Endothelial cell of umbilical vein (primary cell): ENCODE measurements around the gene TOP2A.

Experiments
- CTCF ChIP-seq, 2 donors: IDR thresholded peaks; 1 replicate in 1 of 2; 2 replicates in 1 of 2; pipeline ENCODE4 v1.5.1; 2011; ENCODE audit warnings: low read length in 2 of 2, mild to moderate bottlenecking in 2 of 2, moderate library complexity in 2 of 2, control low read depth in 1 of 2, inconsistent platforms in 1 of 2, low read depth in 1 of 2; ENCODE audit not compliant: insufficient read depth in 1 of 2; ENCODE audit errors: extremely low read depth in 1 of 2
- EZH2 ChIP-seq: IDR thresholded peaks from 2 replicates; pipeline ENCODE4 v1.6.1; 2012; ENCODE audit warnings: borderline replicate concordance, low read depth, mild to moderate bottlenecking, moderate library complexity, low read length, inconsistent platforms; ENCODE audit not compliant: severe bottlenecking
- GATA2 ChIP-seq: IDR thresholded peaks from 2 replicates; pipeline ENCODE4 v1.7.0; 2011; ENCODE audit warnings: low read depth, mild to moderate bottlenecking, moderate library complexity, mixed read lengths, low read length; ENCODE audit not compliant: insufficient read length, insufficient read depth
- JUN ChIP-seq: IDR thresholded peaks from 2 replicates; pipeline ENCODE4 v1.6.1; 2011; ENCODE audit warnings: borderline replicate concordance, low read depth; ENCODE audit not compliant: insufficient read length, insufficient read depth
- MYC ChIP-seq: IDR thresholded peaks from one replicate; pipeline ENCODE4 v1.6.1; 2011; ENCODE audit warnings: mild to moderate bottlenecking, low read depth, low read length
- POLR2A ChIP-seq: IDR thresholded peaks from 2 replicates; pipeline ENCODE4 v1.6.1; 2012; ENCODE audit warnings: low read depth, mild to moderate bottlenecking, control low read depth, low read length
- POLR2AphosphoS5 ChIP-seq: IDR thresholded peaks from 2 replicates; pipeline ENCODE4 v1.6.1; 2012; ENCODE audit warnings: low read depth, mild to moderate bottlenecking, control low read depth, low read length, moderate library complexity; ENCODE audit not compliant: insufficient read depth
- TF ChIP-seq, protein P1 (sequence below): IDR thresholded peaks from 2 replicates; pipeline ENCODE4 v1.6.1; 2011; ENCODE audit not compliant: insufficient read depth, insufficient read length

DNA sequence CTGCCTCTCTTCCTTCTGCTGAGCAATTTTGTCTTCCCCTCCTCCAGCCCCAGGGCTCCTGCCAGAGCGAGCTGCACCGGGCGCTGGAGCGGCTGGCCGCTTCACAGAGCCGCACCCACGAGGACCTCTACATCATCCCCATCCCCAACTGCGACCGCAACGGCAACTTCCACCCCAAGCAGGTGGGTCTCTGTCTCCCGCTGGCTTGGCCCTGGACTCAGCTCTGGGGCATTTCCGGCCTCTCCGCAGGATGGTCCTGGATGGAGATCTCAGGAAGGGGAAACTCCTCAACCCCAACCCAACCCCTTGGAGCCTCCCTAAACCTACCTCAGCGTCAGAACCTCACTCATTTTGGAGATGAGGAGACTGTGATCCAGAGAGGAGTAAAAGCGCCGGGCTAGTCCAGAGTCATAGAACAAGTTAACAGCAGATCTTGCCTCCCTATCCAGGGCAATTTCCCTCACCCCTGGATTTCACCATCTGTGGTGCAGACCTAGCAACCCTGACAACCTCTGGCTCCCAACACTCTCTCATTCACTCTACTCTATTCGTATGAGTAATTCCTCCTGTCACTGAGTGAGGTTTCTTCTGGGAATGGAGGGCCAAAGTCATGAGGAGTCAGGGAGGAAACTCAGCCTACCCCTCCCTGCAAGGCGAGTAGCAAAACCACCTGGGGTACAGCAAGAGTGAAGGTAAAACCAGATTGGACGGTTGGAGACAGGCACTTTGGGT lies 36.4 kb upstream of the TOP2A start:
- no peak for TF ChIP-seq CTCF (IDR thresholded peaks at IDR 0.05; ENCODE audit: extremely low read depth in 1 of 2, insufficient read depth in 1 of 2, low read depth in 1 of 2, low read length in 2 of 2)
- no peak for TF ChIP-seq POLR2AphosphoS5
- no peak for TF ChIP-seq MYC
- no peak for TF ChIP-seq EZH2
- TF ChIP-seq, protein P1, sequence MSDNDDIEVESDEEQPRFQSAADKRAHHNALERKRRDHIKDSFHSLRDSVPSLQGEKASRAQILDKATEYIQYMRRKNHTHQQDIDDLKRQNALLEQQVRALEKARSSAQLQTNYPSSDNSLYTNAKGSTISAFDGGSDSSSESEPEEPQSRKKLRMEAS, result no peak
- no peak for TF ChIP-seq POLR2A
- no peak for TF ChIP-seq GATA2
- TF ChIP-seq JUN, result no peak
